ENCODE results near the gene SURF1. TPM values are rescaled to one million over a fixed set of nuclear protein-coding genes. Genes with fewer than 3 reads are reported as not detected.

Gene SURF1
- polyA plus RNA-seq, 1 donor: 32.5 TPM

DNA sequence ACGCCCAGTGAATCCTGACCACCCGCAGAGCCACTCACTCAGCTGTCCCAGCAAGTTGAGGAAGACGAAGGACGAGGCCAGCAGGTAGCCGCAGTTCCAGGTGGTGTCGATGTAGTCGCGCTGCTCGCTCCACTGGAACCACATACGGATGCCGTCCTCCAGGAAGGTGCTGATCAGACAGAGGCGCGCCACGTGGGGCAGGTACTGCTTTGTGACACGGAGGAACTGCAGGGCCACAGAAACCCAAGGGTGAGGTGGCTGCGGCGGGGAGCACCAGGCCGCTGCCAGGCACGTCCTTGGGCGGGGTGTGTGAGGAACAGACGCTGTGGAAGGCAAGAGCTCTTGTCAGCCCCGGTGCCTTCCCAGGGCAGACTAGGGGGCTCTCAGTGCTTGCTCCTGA lies 10.9 kb upstream of the SURF1 start:
- H3K9me3 ChIP-seq (ENCODE audit: control insufficient read depth, low read depth, low read length): no peaks in the 10 kb centered on the region
- no peak for DNase-seq
- WGBS (ENCODE audit: insufficient coverage, low lambda C conversion rate): no CpG with 5 or more reads among the region's 22 CpGs
- H3K4me1 ChIP-seq (ENCODE audit: control insufficient read depth, insufficient read depth, low read length): peaks cover 64% of the 10 kb centered on the region
- H3K4me3 ChIP-seq (ENCODE audit: low read length): no peak overlapping the region
- no peak overlapping the region for H3K27ac ChIP-seq (ENCODE audit: low read length)
- H3K27me3 ChIP-seq (ENCODE audit: control insufficient read depth, insufficient read depth, low read length): no peaks in the 10 kb centered on the region
- H3K36me3 ChIP-seq (ENCODE audit: control insufficient read depth, insufficient read depth, low read length): peaks cover 81% of the 10 kb centered on the region

DNA sequence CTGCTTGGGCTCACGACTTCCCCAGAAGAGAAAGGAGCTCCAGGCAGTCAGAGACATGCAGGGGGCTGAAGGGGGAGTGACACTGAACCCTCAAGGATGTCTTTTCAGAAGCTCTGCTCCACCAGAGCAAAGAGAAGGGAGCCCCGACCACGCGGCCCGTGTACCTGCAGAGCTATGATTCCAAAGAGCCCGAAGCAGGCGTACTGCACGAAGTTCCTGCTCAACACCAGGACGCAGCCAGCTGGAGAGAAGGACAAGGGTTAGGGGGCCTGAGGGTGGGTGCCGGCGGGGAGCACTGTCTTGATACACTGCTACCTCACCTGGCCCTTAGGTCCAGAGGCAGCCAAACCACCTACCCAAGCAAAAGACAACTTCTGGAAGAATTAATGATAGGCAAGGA lies 10.1 kb upstream of the SURF1 start:
- no peak overlapping the region for H3K27ac ChIP-seq (ENCODE audit: low read length)
- H3K4me1 ChIP-seq (ENCODE audit: control insufficient read depth, insufficient read depth, low read length): peaks cover 56% of the 10 kb centered on the region
- no peaks in the 10 kb centered on the region for H3K9me3 ChIP-seq (ENCODE audit: control insufficient read depth, low read depth, low read length)
- peaks cover 83% of the 10 kb centered on the region for H3K36me3 ChIP-seq (ENCODE audit: control insufficient read depth, insufficient read depth, low read length)
- H3K4me3 ChIP-seq (ENCODE audit: low read length): no peak overlapping the region
- H3K27me3 ChIP-seq (ENCODE audit: control insufficient read depth, insufficient read depth, low read length): no peaks in the 10 kb centered on the region
- DNase-seq: no peak
- no CpG with 5 or more reads among the region's 11 CpGs for WGBS (ENCODE audit: insufficient coverage, low lambda C conversion rate)

DNA sequence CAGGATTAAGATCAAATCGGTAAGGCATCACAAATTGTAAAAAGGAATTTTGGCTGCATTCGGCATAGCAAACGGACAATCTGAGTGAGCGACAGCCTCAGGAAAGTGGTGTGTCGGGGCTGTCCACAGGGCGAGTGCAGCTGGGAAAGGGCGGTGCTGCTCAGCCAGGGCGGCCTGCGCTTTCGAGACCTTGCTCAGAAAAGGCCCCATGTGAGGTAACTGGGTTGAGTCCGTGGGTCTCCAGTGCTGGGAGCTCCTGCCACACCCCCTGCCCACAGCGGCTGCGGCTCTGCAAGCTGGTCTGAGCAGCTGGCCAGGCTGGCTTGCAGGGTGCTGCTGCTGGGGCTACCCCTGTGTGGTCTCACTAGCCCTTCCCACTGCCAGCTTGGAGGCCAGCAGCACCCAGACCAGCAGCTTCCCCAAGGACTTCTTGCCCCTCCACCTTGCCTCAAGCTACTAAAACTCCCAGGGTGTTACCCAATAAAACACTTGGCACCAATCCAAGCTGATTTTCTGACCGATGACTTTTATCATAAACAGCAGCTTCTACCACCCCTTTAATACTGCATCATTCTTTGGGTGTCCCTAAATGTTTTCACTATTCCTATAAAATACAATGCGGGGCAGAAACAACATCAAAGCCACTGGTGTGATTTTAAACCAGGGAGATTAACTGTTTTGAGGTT lies 6.2 kb upstream of the SURF1 start:
- peaks cover 53% of the 10 kb centered on the region for H3K4me1 ChIP-seq (ENCODE audit: control insufficient read depth, insufficient read depth, low read length)
- H3K27ac ChIP-seq (ENCODE audit: low read length): no peak overlapping the region

DNA sequence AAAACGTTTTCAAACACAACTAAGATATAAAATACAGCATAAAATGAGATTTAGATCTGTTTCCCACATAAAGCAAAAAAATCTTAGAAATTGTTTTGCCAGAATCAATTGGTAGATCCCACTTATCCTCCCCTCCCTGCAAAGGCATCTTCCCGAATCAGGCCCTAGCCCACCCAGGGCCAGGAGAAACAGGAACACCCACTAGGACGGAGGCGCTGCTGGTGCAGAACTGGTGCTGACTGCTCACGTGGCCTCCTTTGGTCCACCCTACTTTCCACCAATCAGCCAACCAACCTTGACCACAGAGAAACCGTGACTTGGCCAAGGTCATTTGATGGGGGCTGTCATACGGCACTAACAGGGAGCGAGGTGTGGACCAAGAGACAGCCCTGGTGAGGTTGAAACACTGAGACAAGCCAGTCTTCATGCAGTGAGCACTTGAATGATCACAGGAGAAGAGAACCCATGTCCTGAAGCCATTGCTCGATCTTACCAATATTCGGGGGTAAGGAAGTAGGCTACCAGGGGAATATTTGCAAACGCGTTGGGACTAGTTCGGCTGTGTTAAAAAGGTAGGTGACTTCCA lies 5.3 kb upstream of the SURF1 start:
- Histone ChIP-seq H3K4me3 (ENCODE audit: low read length) (no peak overlapping the region), H3K9me3 (ENCODE audit: control insufficient read depth, low read depth, low read length) (no peaks in the 10 kb centered on the region), H3K4me1 (ENCODE audit: control insufficient read depth, insufficient read depth, low read length) (peaks cover 53% of the 10 kb centered on the region), H3K36me3 (ENCODE audit: control insufficient read depth, insufficient read depth, low read length) (peaks cover 69% of the 10 kb centered on the region), H3K27me3 (ENCODE audit: control insufficient read depth, insufficient read depth, low read length) (no peaks in the 10 kb centered on the region), H3K27ac (ENCODE audit: low read length) (no peak overlapping the region)
- no peak for DNase-seq
- WGBS (ENCODE audit: insufficient coverage, low lambda C conversion rate): 100% methylated on average over 1 of the region's 13 CpGs

More for the DNA sequence above, 6.2 kb upstream of the SURF1 start:
- H3K4me3 ChIP-seq (ENCODE audit: low read length): no peak overlapping the region
- no peak for DNase-seq
- 83% methylated on average over 3 of the region's 15 CpGs for WGBS (ENCODE audit: insufficient coverage, low lambda C conversion rate)
- H3K36me3 ChIP-seq (ENCODE audit: control insufficient read depth, insufficient read depth, low read length): peaks cover 78% of the 10 kb centered on the region
- H3K27me3 ChIP-seq (ENCODE audit: control insufficient read depth, insufficient read depth, low read length): no peaks in the 10 kb centered on the region
- no peaks in the 10 kb centered on the region for H3K9me3 ChIP-seq (ENCODE audit: control insufficient read depth, low read depth, low read length)

DNA sequence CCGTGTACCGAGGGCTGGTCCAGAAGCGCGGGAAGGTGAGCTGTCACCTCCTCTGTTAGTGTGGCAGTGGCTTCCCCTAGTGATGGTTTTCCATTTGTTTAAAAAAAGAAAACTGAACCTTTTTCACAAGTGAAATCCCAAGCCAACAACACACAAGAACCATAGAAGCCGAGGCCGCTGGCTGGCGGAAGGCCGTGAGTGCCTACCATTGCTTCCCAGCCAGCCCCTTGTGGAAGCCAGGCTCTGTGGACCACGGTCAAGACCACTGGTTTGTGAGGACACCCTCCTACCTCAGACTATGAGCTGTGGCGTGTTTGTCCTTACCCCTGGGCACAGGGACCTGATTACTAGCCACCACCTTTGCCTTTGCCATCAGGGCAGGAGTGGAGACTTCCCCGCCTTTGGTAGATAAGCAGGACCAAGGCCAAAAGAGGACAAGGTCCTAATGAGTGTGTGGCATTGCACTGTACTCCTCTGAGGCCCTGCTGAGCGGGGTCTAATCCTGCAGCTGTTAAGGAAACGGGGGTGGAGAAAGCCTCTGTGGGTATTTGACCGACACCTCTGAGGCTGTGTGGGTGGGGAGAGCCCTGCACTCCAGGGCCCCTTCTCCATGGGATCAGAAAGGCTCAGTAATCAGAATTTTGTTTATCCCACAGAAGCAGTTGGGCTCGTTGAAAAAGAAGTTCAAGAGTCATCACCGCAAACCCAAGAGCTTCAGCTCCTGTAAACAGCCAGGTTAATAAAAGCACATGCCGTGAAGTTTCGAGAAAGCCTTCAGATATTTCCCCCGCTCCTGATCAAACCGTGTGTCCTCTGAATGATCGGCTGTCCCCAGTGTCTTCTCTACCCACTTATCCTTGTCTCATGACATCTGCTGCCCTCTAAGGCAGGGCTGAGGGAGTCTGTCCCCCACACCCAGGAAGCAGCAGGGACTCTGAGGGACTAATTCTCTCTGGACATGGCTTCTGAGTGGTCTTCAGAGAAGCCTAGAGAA lies 4.4 kb upstream of the SURF1 start:
- H3K27me3 ChIP-seq (ENCODE audit: control insufficient read depth, insufficient read depth, low read length): no peaks in the 10 kb centered on the region
- H3K4me1 ChIP-seq (ENCODE audit: control insufficient read depth, insufficient read depth, low read length): peaks cover 45% of the 10 kb centered on the region
- peaks cover 60% of the 10 kb centered on the region for H3K36me3 ChIP-seq (ENCODE audit: control insufficient read depth, insufficient read depth, low read length)
- peak in 1 of 2 donors; percentile 48 for DNase-seq
- no peaks in the 10 kb centered on the region for H3K9me3 ChIP-seq (ENCODE audit: control insufficient read depth, low read depth, low read length)
- WGBS (ENCODE audit: insufficient coverage, low lambda C conversion rate): no CpG with 5 or more reads among the region's 21 CpGs
- H3K4me3 ChIP-seq (ENCODE audit: low read length): no peak overlapping the region
- no peak overlapping the region for H3K27ac ChIP-seq (ENCODE audit: low read length)

DNA sequence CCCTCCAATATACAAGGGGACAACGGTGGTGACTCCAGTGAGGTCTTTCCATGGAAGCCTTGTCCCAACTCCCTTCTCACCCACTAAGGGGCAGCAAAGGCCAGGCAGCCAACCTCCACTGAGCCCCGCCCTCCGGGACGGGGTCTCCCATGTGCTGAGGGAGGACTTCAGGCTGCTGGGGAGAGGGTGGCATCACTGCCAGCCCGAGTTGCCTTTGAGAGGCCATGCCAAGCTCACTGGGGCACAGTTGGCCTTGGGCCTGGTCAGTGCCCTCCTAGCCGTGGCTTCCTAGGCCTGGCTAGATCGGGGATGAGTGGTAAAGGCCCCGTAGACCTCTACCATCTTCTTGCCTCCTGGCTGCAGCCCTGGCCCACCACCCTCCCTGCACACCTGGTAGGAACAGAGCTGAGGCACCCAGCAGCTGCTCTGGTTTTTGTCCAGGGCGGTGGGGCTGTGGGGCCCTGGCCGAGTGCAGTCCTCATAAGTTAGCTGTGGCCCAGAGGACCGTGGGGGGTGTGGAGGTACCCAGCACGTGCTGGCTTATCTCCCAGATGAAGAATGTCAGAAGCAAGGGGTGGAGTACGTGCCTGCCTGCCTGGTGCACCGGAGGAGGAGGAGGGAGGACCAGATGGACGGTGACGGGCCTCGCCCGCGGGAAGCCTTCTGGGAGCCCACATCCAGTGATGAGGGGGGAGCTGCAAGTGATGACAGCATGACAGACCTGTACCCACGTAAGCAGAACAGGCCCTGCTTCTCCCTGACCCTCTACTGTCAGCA lies 3.3 kb upstream of the SURF1 start:
- peaks cover 48% of the 10 kb centered on the region for H3K4me1 ChIP-seq (ENCODE audit: control insufficient read depth, insufficient read depth, low read length)
- peak in 1 of 2 donors; percentile 35 for DNase-seq
- WGBS (ENCODE audit: insufficient coverage, low lambda C conversion rate): no CpG with 5 or more reads among the region's 20 CpGs
- H3K9me3 ChIP-seq (ENCODE audit: control insufficient read depth, low read depth, low read length): no peaks in the 10 kb centered on the region
- H3K4me3 ChIP-seq (ENCODE audit: low read length): no peak overlapping the region
- no peaks in the 10 kb centered on the region for H3K27me3 ChIP-seq (ENCODE audit: control insufficient read depth, insufficient read depth, low read length)
- peaks cover 49% of the 10 kb centered on the region for H3K36me3 ChIP-seq (ENCODE audit: control insufficient read depth, insufficient read depth, low read length)
- no peak overlapping the region for H3K27ac ChIP-seq (ENCODE audit: low read length)

DNA sequence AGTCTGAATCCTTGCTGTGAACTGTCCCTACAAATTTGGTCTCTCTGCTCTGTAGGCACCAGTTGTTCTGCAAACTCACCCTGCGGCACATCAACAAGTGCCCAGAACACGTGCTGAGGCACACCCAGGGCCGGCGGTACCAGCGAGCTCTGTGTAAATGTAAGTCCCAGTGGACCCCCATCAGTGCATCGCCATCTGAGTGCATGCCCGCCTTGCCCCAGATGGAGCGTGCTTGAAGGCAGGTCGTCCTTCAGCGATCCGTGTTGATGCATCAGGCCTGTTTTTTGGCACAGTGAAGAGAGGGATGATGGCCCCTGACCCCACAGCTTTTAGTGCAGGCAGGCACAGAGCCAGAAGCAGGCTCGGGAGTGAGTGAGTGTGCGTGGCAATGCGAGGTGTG lies 1.4 kb upstream of the SURF1 start:
- H3K27me3 ChIP-seq (ENCODE audit: control insufficient read depth, insufficient read depth, low read length): no peaks in the 10 kb centered on the region
- no peak overlapping the region for H3K4me3 ChIP-seq (ENCODE audit: low read length)
- peaks cover 40% of the 10 kb centered on the region for H3K36me3 ChIP-seq (ENCODE audit: control insufficient read depth, insufficient read depth, low read length)
- DNase-seq: no peak
- no CpG with 5 or more reads among the region's 14 CpGs for WGBS (ENCODE audit: insufficient coverage, low lambda C conversion rate)
- no peak overlapping the region for H3K27ac ChIP-seq (ENCODE audit: low read length)
- H3K4me1 ChIP-seq (ENCODE audit: control insufficient read depth, insufficient read depth, low read length): peaks cover 48% of the 10 kb centered on the region
- no peaks in the 10 kb centered on the region for H3K9me3 ChIP-seq (ENCODE audit: control insufficient read depth, low read depth, low read length)

DNA sequence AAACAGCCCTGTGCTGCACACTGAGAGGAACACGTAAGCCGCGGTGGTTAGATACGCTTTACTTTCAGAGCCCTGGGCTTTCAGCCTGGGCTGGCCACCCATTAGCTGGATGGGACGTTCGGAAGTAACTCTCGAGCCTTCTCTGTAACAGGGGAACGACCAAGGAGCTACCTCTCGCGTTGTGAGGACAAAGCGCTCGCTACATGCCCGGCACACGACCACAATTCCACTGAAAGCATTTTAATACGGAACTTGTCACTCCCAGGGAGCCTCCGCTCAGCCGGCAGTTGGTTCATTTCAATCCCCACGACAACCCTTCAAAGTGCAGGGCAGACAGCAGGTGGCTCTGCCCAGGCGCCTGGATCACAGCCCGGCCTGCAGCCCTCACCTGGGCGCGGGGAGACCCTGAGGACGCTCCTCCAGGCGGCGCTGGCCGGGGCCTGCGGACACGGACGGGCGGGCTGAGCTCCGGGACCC lies 368 bp downstream of the SURF1 start:
- Histone ChIP-seq H3K4me3 (ENCODE audit: low read length) (peak overlapping the region; percentile 67), H3K9me3 (ENCODE audit: control insufficient read depth, low read depth, low read length) (no peaks in the 10 kb centered on the region), H3K4me1 (ENCODE audit: control insufficient read depth, insufficient read depth, low read length) (peaks cover 44% of the 10 kb centered on the region), H3K27ac (ENCODE audit: low read length) (no peak overlapping the region), H3K36me3 (ENCODE audit: control insufficient read depth, insufficient read depth, low read length) (peaks cover 40% of the 10 kb centered on the region), H3K27me3 (ENCODE audit: control insufficient read depth, insufficient read depth, low read length) (no peaks in the 10 kb centered on the region)
- no peak for DNase-seq
- WGBS (ENCODE audit: insufficient coverage, low lambda C conversion rate): no CpG with 5 or more reads among the region's 31 CpGs

DNA sequence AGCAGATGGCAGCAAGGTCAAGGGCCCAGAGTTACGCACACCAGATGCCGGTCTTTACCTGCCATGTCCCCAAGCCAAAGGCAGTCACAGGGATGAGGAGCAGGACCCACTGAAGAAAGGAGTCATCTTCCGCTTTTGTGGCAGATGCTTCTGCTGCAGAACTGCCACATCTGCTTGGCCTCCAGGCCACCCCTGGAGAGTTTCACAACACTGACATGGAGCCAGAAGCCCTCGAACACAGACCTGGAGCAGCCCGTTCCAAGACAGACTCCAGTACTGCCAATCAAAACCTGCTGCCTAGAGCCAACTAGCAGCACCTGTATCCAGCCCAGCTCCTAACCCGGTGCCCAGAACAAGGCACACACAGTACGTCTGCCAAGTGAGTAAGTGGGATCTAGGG lies 1.5 kb downstream of the SURF1 start:
- H3K27me3 ChIP-seq (ENCODE audit: control insufficient read depth, insufficient read depth, low read length): no peaks in the 10 kb centered on the region
- H3K9me3 ChIP-seq (ENCODE audit: control insufficient read depth, low read depth, low read length): no peaks in the 10 kb centered on the region
- DNase-seq: no peak
- no peak overlapping the region for H3K4me3 ChIP-seq (ENCODE audit: low read length)
- H3K36me3 ChIP-seq (ENCODE audit: control insufficient read depth, insufficient read depth, low read length): peaks cover 41% of the 10 kb centered on the region
- peaks cover 36% of the 10 kb centered on the region for H3K4me1 ChIP-seq (ENCODE audit: control insufficient read depth, insufficient read depth, low read length)
- no CpG with 5 or more reads among the region's 7 CpGs for WGBS (ENCODE audit: insufficient coverage, low lambda C conversion rate)
- no peak overlapping the region for H3K27ac ChIP-seq (ENCODE audit: low read length)

DNA sequence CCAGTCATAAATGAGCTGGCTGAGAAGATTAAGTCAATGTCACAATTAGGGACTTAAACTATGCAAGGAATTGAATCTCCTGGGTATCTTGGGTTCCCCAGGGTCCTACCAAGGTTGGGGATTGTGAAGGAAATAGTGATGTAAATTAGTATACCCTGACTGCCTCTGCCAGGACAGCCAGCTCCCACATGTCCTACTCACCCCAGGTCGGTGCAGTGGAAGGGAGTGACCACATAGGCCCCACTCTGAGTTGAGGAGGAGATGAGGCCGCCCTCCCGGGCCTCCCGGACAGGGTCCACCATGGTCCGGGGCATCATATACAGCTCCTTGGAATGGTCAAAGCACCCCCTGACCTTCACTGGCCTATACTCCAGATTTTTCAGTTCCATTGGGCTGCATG lies 2.7 kb downstream of the SURF1 start:
- Histone ChIP-seq H3K9me3 (ENCODE audit: control insufficient read depth, low read depth, low read length) (no peaks in the 10 kb centered on the region), H3K27me3 (ENCODE audit: control insufficient read depth, insufficient read depth, low read length) (no peaks in the 10 kb centered on the region), H3K4me1 (ENCODE audit: control insufficient read depth, insufficient read depth, low read length) (peaks cover 33% of the 10 kb centered on the region), H3K27ac (ENCODE audit: low read length) (no peak overlapping the region), H3K36me3 (ENCODE audit: control insufficient read depth, insufficient read depth, low read length) (peaks cover 45% of the 10 kb centered on the region), H3K4me3 (ENCODE audit: low read length) (no peak overlapping the region)
- DNase-seq: no peak
- no CpG with 5 or more reads among the region's 5 CpGs for WGBS (ENCODE audit: insufficient coverage, low lambda C conversion rate)

Data from large intestine (tissue), 3 donors.